Effector memory CD8-positive, alpha-beta T cell (primary cell): ENCODE results near the gene SPTBN4.
"Not testable (repeated sequence)": the region's sequence is repeated elsewhere in the genome, so short reads cannot be mapped to it uniquely, and the experiment has no call there.

Experiments used
- ATAC-seq: fragments of 150-1000 bp; cut with Tn5 transposase; replicated peaks from 2 replicates; pipeline ENCODE4 v1.10.0; 2021; ENCODE audit warnings: mild to moderate bottlenecking, moderate library complexity
- DNase-seq, 3 experiments: peaks; one replicate each; pipeline ENCODE4 v3.0.0; 2021
- H3K27ac Mint-ChIP-seq, 2 donors: one replicate each; pipeline ENCODE4 v1.8.0; 2022; ENCODE audit warnings: mild to moderate bottlenecking in 2 of 2, mixed read lengths in 2 of 2, moderate library complexity in 2 of 2
- H3K27me3 Mint-ChIP-seq, 2 donors: one replicate each; pipeline ENCODE4 v1.8.0; 2022; ENCODE audit warnings: mixed read lengths in 2 of 2
- H3K36me3 Mint-ChIP-seq: one replicate; pipeline ENCODE4 v1.8.0; 2022; ENCODE audit warnings: mild to moderate bottlenecking, moderate library complexity, mixed read lengths; ENCODE audit not compliant: insufficient read depth
- H3K4me1 Mint-ChIP-seq, 2 donors: one replicate each; pipeline ENCODE4 v1.8.0; 2022; ENCODE audit warnings: low read depth in 2 of 2, mixed read lengths in 2 of 2
- H3K4me3 Mint-ChIP-seq, 2 donors: one replicate each; pipeline ENCODE4 v1.8.0; 2022; ENCODE audit warnings: mild to moderate bottlenecking in 2 of 2, mixed read lengths in 2 of 2, moderate library complexity in 2 of 2
- H3K9me3 Mint-ChIP-seq, 2 donors: one replicate each; pipeline ENCODE4 v1.8.0; 2022; ENCODE audit warnings: mixed read lengths in 2 of 2

The SPTBN4 gene

DNA sequence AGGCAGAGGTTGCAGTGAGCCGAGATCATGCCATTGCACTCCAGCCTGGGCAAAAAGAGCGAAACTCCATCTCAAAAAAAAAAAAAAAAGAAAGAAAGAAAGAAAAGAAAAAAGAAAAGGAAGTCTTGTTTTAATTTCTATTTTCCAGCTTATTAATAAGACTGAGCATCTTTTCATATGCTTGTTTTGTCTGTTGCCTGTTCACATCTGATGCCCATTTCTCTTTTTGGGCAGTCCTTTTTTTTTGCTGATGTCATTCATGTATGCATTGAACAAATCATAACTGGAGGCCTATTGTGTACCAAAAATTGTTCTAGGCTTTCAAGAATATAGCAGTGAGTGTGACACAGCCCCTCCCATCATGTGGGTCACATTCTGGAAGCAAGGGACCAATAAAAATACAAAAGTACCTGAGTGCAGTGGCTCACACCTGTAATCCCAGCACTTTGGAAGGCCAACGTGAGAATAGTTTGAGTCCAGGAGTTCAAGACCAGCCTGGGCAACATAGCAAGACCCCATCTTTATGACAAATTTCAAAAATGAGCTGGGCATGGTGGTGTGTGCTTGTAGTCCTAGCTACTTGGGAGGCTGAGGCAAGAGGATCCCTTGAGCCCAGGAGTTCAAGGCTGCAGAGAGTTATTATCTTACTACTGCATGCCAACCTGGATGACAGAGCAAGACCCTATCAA lies 79.5 kb downstream of the SPTBN4 start:
- not testable (repeated sequence) for H3K36me3 Mint-ChIP-seq, H3K9me3 Mint-ChIP-seq, ATAC-seq, H3K4me1 Mint-ChIP-seq, H3K4me3 Mint-ChIP-seq, DNase-seq, H3K27ac Mint-ChIP-seq
- peaks cover 40 to 57% of the 10 kb centered on the region in 2 donors for H3K27me3 Mint-ChIP-seq

DNA sequence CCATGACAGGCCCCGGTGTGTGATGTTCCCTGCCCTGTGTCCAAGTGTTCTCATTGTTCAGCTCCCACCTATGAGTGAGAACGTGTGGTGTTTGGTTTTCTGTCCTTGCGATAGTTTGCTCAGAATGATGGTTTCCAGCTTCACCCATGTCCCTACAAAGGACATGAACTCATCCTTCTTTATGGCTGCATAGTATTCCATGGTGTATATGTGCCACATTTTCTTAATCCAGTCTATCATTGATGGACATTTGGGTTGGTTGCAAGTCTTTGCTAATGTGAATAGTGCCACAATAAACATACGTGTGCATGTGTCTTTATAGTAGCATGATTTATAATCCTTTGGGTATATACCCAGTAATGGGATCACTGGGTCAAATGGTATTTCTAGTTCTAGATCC lies 80.4 kb downstream of the SPTBN4 start:
- H3K9me3 Mint-ChIP-seq, H3K36me3 Mint-ChIP-seq, H3K4me3 Mint-ChIP-seq, H3K4me1 Mint-ChIP-seq, H3K27ac Mint-ChIP-seq, ATAC-seq, DNase-seq: not testable (repeated sequence)
- H3K27me3 Mint-ChIP-seq = peaks cover 40 to 55% of the 10 kb centered on the region in 2 donors

DNA sequence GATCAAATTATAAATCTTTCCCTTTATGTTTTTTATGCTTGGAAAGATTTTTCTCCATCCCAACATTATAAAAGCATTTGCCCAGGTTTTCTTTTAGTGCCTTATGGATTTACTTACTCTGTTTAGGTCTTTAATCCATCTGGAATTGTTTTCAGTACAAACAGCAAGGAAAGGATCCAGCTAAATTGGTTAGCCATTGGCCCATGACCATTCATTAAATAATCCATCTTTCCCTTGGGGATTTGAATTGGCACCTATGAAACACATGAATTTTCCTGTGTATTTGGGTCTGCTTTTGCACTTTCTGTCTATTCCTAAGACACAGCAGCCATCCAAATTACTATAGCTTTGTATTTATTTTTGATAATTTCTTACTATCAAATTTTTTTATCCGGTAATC lies 81.0 kb downstream of the SPTBN4 start:
- Mint-ChIP-seq H3K27ac (no peak overlapping the region), H3K36me3 (peaks cover 3% of the 10 kb centered on the region), H3K27me3 (peaks cover 40 to 57% of the 10 kb centered on the region in 2 donors), H3K9me3 (no peaks in the 10 kb centered on the region), H3K4me3 (no peak overlapping the region), H3K4me1 (peaks cover 4 to 7% of the 10 kb centered on the region in 2 donors)
- DNase-seq (no peak), ATAC-seq (no peak)

DNA sequence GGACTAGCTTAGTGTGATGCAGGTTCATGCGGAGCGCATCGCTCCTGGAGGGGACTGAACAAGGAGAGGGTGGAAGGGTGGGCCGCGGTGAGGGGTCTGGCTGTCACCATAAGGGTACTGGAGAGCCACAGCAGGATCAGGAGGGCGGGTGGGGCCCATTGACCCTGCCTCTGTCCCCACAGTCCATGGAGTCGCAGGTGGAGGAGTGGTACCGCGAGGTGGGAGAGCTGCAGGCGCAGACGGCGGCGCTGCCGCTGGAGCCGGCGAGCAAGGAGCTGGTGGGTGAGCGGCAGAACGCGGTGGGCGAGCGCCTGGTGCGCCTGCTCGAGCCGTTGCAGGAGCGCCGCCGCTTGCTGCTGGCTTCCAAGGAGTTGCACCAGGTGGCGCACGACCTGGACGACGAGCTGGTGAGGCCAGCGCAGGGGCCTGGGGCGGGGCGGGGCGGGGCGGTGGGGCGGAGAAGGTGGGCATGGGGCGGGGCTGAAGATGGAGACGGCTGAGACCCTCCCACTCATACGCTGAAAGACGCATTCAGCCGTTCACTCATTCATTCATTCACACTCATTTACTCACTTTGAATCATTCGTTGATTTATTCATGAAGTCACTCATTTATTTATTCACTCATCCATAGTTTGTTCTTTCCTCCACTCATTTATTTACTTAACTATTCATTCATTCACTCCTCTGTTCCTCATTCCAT lies 82.4 kb downstream of the SPTBN4 start:
- Mint-ChIP-seq H3K27ac (peak overlapping the region in 1 of 2 donors; percentile 15), H3K4me1 (peaks cover 4 to 10% of the 10 kb centered on the region in 2 donors), H3K27me3 (peaks cover 50 to 70% of the 10 kb centered on the region in 2 donors), H3K4me3 (peak overlapping the region; percentile 26 to 37), H3K36me3 (peaks cover 3% of the 10 kb centered on the region), H3K9me3 (no peaks in the 10 kb centered on the region)
- ATAC-seq (peak; percentile 85), DNase-seq (peak; percentile 53 to 60 (median 55))

DNA sequence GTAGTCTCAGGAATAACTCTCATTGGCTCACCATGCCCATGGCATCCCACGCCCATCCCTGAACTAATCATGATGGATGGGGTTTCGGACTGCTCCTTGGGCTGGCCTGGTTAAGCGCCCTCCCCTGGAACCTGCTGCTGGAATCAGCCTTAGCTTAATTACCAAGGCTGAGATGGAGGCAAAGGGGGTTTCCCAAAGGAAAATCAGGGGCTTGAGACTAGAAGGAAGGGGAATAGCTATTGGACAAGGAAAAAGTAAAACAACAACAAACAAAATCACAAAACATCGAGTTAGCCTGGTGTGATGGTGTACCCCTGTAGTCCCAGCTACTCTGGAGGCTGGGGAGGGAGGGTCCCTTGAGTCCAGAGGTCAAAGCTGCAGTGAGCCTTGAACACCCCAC lies 84.2 kb downstream of the SPTBN4 start:
- no peak for ATAC-seq
- Mint-ChIP-seq H3K4me3 (no peak overlapping the region), H3K27ac (no peak overlapping the region), H3K9me3 (no peaks in the 10 kb centered on the region), H3K36me3 (peaks cover 3% of the 10 kb centered on the region), H3K27me3 (peaks cover 66 to 88% of the 10 kb centered on the region in 2 donors), H3K4me1 (peaks cover 4 to 10% of the 10 kb centered on the region in 2 donors)
- DNase-seq = no peak

DNA sequence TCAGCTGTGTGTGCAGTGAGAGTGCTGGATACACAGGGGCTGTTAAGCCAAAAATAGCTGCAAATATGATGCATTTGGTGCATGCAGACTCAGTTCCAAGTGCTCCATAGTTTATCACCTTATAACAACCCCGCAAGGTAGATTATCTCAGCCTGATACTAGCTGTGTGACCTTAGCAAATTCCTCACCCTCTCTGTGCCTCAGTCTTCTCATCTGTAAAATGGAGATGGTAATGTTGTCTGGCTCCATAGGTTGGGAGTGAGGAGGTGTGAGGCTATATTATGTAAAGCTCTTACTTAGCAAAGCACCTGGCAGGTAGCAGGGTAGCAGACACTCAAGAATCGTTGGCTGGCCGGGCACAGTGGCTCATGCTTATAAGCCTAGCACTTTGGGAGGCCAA lies 86.0 kb downstream of the SPTBN4 start:
- Mint-ChIP-seq H3K27ac (no peak overlapping the region), H3K27me3 (peaks cover 75 to 93% of the 10 kb centered on the region in 2 donors)
- ATAC-seq = no peak

DNA sequence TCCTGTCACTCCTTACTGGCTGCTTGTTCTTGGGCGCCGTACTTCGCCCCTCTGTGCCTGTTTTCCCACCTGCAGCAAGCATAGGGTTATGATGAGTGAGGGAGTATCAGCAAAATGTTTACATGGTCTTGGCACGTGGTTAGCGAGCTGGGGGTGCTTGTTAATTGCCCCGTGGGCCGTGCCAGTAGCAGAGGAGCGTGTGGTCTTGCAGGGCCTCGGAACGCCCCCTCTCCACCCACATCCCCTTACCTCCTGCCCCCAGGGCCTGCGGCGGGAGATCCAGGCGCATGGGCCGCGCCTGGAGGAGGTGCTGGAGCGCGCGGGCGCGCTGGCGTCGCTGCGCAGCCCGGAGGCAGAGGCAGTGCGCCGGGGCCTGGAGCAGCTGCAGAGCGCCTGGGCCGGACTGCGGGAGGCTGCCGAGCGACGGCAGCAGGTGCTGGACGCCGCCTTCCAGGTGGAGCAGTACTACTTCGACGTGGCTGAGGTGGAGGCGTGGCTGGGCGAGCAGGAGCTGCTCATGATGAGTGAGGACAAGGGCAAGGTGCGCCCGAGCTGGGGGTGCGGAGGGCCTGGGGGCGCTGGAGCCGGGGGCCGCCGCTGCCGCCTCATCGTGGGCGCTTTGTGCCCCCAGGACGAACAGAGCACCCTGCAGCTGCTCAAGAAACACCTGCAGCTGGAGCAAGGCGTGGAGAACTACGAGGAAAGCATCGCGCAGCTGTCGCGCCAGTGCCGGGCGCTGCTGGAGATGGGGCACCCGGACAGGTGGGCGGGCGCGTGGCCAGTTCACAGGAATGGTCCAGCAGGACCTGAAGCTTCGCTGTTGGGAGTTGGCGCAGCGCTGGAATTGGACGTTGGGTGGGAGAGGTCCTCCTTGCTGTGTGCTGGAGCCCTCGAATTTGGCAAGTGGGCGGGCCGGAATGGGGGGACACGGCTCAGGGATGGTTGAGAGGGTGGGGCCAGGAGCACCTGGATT lies 87.4 kb downstream of the SPTBN4 start:
- no peak for DNase-seq
- no peak for ATAC-seq
- Mint-ChIP-seq H3K4me3 (no peak overlapping the region), H3K36me3 (peaks cover 3% of the 10 kb centered on the region), H3K9me3 (no peaks in the 10 kb centered on the region), H3K4me1 (peaks cover 0 to 6% of the 10 kb centered on the region in 2 donors), H3K27me3 (peaks cover 74 to 88% of the 10 kb centered on the region in 2 donors), H3K27ac (no peak overlapping the region)

More for the DNA sequence above, 86.0 kb downstream of the SPTBN4 start:
- peaks cover 4 to 10% of the 10 kb centered on the region in 2 donors for H3K4me1 Mint-ChIP-seq
- H3K9me3 Mint-ChIP-seq = no peaks in the 10 kb centered on the region
- peaks cover 3% of the 10 kb centered on the region for H3K36me3 Mint-ChIP-seq
- H3K4me3 Mint-ChIP-seq = no peak overlapping the region
- no peak for DNase-seq

DNA sequence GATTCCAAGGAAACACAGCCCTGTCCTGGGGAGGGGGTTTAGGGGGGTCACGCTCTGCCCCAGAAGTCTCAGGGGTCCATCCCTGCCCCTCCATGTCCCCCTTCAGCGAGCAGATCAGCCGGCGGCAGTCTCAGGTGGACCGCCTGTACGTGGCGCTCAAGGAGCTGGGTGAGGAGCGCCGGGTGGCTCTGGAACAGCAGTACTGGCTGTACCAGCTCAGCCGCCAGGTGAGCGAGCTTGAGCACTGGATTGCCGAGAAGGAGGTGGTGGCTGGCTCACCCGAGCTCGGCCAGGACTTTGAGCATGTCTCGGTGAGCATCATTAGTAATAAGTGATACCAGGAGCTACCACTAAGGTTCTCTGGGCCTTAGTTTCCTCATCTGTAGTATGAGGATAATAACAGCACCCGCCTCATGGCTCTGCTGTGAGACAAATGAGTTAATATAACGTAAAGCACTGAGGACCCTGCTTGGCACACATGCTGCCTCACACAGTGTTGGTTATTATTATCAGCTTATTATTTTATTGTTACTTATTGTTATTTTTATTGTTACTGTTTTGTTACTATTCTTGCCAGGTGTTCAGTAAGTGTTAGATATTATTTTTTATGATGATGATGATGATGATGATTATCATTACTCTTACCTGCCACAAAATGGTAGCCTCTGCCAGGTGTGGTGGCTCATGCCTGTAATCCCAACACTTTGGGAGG lies 89.3 kb downstream of the SPTBN4 start:
- peak overlapping the region in 1 of 2 donors; percentile 75 for H3K27ac Mint-ChIP-seq
- no peaks in the 10 kb centered on the region for H3K36me3 Mint-ChIP-seq
- no peak overlapping the region for H3K4me3 Mint-ChIP-seq
- no peak for ATAC-seq
- H3K27me3 Mint-ChIP-seq = peaks cover 68 to 88% of the 10 kb centered on the region in 2 donors
- peaks cover 0 to 3% of the 10 kb centered on the region in 2 donors for H3K4me1 Mint-ChIP-seq
- no peak for DNase-seq
- H3K9me3 Mint-ChIP-seq = no peaks in the 10 kb centered on the region

DNA sequence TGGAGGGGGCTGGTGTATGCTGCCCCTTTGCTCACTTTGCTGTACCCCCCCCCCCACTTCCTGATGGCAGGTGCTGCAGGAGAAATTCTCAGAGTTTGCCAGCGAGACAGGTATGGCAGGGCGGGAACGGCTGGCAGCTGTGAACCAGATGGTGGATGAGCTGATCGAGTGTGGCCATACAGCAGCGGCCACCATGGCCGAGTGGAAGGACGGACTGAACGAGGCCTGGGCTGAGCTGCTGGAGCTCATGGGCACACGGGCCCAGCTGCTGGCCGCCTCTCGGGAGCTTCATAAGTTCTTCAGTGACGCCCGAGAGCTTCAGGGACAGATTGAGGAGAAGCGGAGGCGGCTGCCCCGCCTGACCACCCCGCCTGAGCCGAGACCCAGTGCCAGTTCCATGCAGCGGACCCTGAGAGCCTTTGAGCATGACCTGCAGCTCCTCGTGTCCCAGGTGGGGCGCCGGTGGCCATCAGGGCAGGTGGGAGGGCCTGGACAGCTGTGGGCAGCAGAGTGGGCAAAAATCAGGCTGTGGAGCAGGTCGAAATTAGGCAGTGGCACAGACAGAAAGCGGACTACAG lies 90.2 kb downstream of the SPTBN4 start:
- peaks cover 69 to 90% of the 10 kb centered on the region in 2 donors for H3K27me3 Mint-ChIP-seq
- H3K9me3 Mint-ChIP-seq = no peaks in the 10 kb centered on the region
- no peaks in the 10 kb centered on the region for H3K36me3 Mint-ChIP-seq
- no peak for ATAC-seq
- H3K27ac Mint-ChIP-seq = peak overlapping the region in 1 of 2 donors; percentile 47
- H3K4me1 Mint-ChIP-seq = peaks cover 0 to 3% of the 10 kb centered on the region in 2 donors
- DNase-seq = no peak
- no peak overlapping the region for H3K4me3 Mint-ChIP-seq

DNA sequence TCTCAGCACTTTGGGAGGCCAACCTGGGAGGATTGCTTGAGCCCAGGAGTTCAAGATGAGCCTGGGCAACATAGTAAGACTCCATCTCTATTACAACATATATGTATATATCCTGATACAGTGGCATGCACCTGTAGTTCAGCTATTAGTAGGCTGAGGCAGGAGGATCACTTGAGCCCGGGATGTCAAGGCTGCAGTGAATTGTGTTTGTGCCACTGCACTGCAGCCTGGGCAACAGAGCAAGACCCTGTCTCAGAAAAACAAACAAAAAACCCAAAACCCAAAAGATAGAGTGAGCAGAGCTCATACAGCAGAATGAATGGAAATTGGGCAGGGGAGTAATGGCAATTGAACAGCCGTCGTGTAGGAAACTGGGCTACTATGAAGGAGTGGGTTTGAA lies 92.6 kb downstream of the SPTBN4 start:
- Mint-ChIP-seq H3K4me3 (no peak overlapping the region), H3K27me3 (peaks cover 56 to 81% of the 10 kb centered on the region in 2 donors)
- ATAC-seq = no peak

DNA sequence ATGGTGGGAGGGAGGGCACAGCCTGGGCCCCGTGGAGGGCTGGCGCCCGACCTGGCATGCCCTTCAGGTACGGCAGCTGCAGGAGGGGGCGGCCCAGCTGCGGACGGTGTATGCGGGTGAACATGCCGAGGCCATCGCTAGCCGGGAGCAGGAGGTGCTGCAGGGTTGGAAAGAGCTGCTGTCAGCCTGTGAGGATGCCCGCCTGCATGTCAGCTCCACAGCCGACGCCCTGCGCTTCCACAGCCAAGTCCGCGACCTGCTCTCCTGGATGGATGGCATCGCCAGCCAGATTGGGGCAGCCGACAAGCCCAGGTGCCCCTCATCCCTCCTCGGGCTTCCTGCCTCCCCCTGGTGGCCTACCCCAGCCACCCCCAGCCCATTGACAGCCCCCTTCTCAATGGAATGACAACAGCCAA lies 93.3 kb downstream of the SPTBN4 start:
- DNase-seq (no peak), ATAC-seq (no peak)
- Mint-ChIP-seq H3K4me3 (no peak overlapping the region), H3K9me3 (no peaks in the 10 kb centered on the region), H3K27me3 (peaks cover 56 to 81% of the 10 kb centered on the region in 2 donors), H3K36me3 (no peaks in the 10 kb centered on the region), H3K27ac (no peak overlapping the region), H3K4me1 (no peaks in the 10 kb centered on the region)

More for the DNA sequence above, 92.6 kb downstream of the SPTBN4 start:
- H3K27ac Mint-ChIP-seq = no peak overlapping the region
- no peaks in the 10 kb centered on the region for H3K9me3 Mint-ChIP-seq
- H3K4me1 Mint-ChIP-seq = no peaks in the 10 kb centered on the region
- no peak for DNase-seq
- no peaks in the 10 kb centered on the region for H3K36me3 Mint-ChIP-seq

DNA sequence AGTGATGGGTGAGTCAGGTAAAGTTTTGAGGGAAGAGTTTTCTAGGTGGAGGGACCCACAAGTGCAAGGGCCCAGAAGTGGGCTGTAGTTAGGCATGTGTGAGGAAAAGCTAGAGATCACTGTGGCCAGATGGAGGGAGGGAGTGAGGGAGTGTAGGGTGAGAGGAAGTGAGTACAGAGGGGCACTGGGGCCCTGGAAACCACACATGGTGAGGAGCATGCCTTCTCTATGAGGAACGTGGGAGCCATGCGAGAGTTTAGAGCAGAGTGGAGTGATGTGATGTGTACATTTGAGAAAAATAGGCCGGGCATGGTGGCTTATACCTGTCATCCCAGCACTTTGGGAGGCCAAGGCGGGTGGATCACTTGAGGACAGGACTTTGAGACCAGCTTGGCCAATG lies 95.1 kb downstream of the SPTBN4 start:
- DNase-seq (no peak), ATAC-seq (no peak)
- Mint-ChIP-seq H3K4me1 (no peaks in the 10 kb centered on the region), H3K9me3 (no peaks in the 10 kb centered on the region), H3K27ac (no peak overlapping the region), H3K27me3 (peaks cover 50 to 81% of the 10 kb centered on the region in 2 donors), H3K4me3 (no peak overlapping the region), H3K36me3 (no peaks in the 10 kb centered on the region)
